ENCODE measurements around the gene ARHGAP24. TPM values are rescaled to one million over a fixed set of nuclear protein-coding genes. Genes with fewer than 3 reads are reported as not detected.

The ARHGAP24 gene
- total RNA-seq, 4 donors from 2014 or later = 3.6 to 35.3 (median 7.2) TPM

DNA sequence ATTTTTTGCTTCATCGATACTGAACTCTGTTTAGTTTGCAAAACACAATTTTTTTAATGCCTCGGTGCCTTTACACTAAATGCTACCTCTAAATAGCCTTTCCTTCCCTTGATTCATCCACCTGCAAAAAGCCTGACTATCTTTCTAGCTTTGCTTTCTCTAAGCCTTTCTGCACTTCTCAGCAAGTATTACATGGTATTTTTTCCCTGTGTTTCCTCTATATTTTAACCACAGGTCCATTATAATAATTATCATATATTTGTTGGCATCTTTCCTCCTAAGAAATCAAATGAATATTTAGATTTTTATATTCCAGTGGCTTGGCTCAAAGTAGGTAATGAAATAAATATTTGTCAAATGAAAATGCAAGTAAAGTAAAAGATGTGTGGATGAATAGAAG, 196.2 kb downstream of the ARHGAP24 start:
- Histone ChIP-seq H3K27ac (no peak overlapping the region), H3K36me3 (no peaks in the 10 kb centered on the region), H3K4me3 (no peak overlapping the region), H3K4me1 (peaks cover 0 to 13% (median 0%) of the 10 kb centered on the region in 3 donors), H3K27me3 (no peaks in the 10 kb centered on the region), H3K9me3 (no peaks in the 10 kb centered on the region)
- DNase-seq = no peak
- TF ChIP-seq POLR2A (IDR thresholded peaks at IDR 0.05) = no peak
- TF ChIP-seq, protein P1, sequence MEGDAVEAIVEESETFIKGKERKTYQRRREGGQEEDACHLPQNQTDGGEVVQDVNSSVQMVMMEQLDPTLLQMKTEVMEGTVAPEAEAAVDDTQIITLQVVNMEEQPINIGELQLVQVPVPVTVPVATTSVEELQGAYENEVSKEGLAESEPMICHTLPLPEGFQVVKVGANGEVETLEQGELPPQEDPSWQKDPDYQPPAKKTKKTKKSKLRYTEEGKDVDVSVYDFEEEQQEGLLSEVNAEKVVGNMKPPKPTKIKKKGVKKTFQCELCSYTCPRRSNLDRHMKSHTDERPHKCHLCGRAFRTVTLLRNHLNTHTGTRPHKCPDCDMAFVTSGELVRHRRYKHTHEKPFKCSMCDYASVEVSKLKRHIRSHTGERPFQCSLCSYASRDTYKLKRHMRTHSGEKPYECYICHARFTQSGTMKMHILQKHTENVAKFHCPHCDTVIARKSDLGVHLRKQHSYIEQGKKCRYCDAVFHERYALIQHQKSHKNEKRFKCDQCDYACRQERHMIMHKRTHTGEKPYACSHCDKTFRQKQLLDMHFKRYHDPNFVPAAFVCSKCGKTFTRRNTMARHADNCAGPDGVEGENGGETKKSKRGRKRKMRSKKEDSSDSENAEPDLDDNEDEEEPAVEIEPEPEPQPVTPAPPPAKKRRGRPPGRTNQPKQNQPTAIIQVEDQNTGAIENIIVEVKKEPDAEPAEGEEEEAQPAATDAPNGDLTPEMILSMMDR (IDR thresholded peaks at IDR 0.05) = no peak
- 81 to 85% methylated on average over 2 of the region's 2 CpGs for WGBS, 2 donors
- intact Hi-C loops (cut with DNase I) = no loop called here

DNA sequence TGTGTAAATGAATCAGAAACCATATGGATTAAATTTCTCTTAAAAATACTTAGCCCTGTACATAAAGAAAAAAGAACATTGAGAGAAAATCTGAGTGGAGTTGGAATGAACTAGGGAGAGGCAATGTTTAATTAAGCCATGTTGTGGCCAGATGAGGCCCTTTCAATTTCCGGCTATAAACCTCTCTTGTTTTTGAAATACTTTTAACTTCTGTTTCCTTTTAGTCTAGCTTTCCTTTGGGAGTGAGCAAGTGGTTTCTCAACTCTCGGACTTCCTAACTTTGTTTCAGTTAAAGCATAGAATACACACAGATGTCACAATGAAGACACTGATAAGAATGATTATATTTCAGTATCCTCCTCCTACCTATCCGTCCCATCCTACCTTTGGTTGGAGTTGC, 197.2 kb downstream of the ARHGAP24 start:
- H3K27ac ChIP-seq = peak overlapping the region in 1 of 4 donors; percentile 7
- 51 to 64% methylated on average over 3 of the region's 3 CpGs for WGBS, 2 donors
- H3K4me1 ChIP-seq = peaks cover 0 to 17% (median 0%) of the 10 kb centered on the region in 3 donors
- no peaks in the 10 kb centered on the region for H3K27me3 ChIP-seq
- intact Hi-C loops (cut with DNase I) = no loop called here
- TF ChIP-seq, protein P1 (IDR thresholded peaks at IDR 0.05) = no peak
- H3K9me3 ChIP-seq = no peaks in the 10 kb centered on the region
- H3K4me3 ChIP-seq = no peak overlapping the region
- no peak for DNase-seq
- no peaks in the 10 kb centered on the region for H3K36me3 ChIP-seq

DNA sequence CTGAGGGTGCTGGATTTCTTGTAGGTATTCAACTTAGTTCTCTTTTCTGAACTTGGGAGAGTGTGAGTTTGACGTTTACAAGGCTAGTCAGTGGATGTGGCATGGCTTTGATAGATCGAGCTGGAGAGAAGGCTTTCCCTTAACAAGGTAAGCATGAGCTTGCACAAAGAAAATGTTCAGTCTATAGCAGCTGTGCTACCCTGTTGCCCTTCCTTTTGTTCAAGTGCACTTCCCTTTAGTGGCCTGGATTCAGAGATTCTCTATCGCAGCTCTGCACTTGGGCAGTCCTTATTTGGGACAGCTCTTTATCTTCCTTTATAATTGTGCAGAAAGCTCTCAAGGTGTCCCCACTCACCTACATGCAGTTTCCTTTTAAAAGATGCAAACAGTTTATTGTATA, 198.0 kb downstream of the ARHGAP24 start:
- no peak for DNase-seq
- Histone ChIP-seq H3K9me3 (no peaks in the 10 kb centered on the region), H3K4me3 (no peak overlapping the region), H3K4me1 (peaks cover 0 to 17% (median 0%) of the 10 kb centered on the region in 3 donors), H3K27me3 (no peaks in the 10 kb centered on the region), H3K36me3 (no peaks in the 10 kb centered on the region), H3K27ac (no peak overlapping the region)
- intact Hi-C loops (cut with DNase I) = no loop called here
- 62 to 67% methylated on average over 3 of the region's 3 CpGs for WGBS, 2 donors
- TF ChIP-seq, protein P1 (IDR thresholded peaks at IDR 0.05) = no peak
- no peak for TF ChIP-seq POLR2A (IDR thresholded peaks at IDR 0.05)

DNA sequence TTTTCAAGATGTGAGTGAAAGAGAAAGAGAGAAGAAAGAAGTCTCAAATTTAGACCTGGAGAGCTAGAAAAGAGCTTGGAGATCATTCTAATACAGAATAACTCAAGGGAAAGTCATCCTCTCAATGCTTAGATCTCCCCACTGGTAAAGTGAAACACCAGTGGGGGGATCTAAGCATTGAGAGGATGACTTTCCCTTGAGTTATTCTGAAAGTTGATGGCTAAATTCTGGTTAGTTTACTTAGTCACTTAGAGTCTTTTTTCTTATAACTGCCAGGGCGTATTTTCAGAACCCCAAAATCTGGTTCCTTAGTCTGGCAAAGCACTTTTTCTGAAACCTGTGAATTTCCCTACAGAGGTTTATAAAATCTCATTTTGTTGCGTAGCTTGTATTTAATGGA, 198.6 kb downstream of the ARHGAP24 start:
- H3K27ac ChIP-seq = no peak overlapping the region
- no peak for TF ChIP-seq POLR2A (IDR thresholded peaks at IDR 0.05)
- TF ChIP-seq, protein P1 (IDR thresholded peaks at IDR 0.05) = no peak
- no peaks in the 10 kb centered on the region for H3K36me3 ChIP-seq
- no peak for DNase-seq
- WGBS, 2 donors = 78 to 87% methylated on average over 2 of the region's 2 CpGs
- no peaks in the 10 kb centered on the region for H3K9me3 ChIP-seq
- intact Hi-C loops (cut with DNase I) = no loop called here
- peaks cover 0 to 17% (median 0%) of the 10 kb centered on the region in 3 donors for H3K4me1 ChIP-seq
- H3K27me3 ChIP-seq = no peaks in the 10 kb centered on the region
- no peak overlapping the region for H3K4me3 ChIP-seq

DNA sequence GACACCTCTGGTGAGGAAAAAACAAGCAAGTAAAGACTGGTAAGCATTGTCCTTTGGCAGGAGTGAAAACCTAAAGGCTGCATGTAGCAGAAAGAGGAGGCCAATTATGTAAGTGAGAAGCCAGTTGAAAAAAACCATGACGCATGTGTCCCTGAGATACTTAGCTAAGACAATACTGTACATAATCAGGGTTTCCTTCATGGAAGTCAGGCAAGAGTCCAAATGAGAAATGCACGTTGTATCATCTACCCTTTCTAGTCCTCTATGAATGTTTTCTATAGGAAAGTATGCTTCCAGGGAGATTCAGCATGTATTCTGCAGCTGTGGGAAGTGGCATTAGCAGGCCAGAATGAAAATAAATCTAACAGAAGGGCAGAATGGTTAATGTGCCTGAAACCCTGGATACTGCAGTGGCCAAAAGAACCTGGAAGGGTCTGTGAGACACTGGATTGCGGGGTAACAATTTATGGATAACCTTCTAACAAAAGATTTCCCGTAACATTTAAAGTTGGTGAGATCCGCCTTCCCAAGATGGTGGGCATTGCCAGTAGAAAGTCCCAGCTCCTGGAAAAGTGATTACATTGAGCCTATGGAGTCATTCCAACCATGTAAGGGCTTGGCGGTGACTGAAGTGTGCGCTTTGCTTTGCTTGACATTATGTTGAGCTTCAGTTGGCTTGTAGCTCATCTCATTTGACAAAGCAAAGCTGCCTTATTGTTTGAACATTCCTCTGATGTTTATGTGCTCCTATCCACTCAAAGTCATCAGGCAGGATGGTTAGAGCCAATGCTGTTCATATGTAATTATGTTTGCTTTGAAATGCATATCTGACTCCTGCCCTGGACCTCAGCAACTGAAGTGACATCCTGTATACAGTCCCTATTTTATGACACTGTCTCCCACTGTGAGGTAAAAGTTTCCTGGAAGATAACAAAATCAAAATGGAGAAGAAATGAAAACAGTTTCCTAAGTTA, 200.4 kb downstream of the ARHGAP24 start:
- no peak for DNase-seq
- intact Hi-C loops (cut with DNase I) = no loop called here
- no peak overlapping the region for H3K4me3 ChIP-seq
- no peaks in the 10 kb centered on the region for H3K27me3 ChIP-seq
- no peaks in the 10 kb centered on the region for H3K36me3 ChIP-seq
- WGBS, 2 donors = 80 to 89% methylated on average over 7 of the region's 7 CpGs
- no peak overlapping the region for H3K27ac ChIP-seq
- no peak for TF ChIP-seq POLR2A (IDR thresholded peaks at IDR 0.05)
- TF ChIP-seq, protein P1 (IDR thresholded peaks at IDR 0.05) = no peak
- H3K9me3 ChIP-seq = no peaks in the 10 kb centered on the region
- H3K4me1 ChIP-seq = peaks cover 0 to 8% (median 0%) of the 10 kb centered on the region in 3 donors

Measured in esophagus squamous epithelium (tissue), 5 donors.